GM19351 (cell line): Measurements from ENCODE around the gene MED15.
"Not testable (repeated sequence)": the region's sequence is repeated elsewhere in the genome, so short reads cannot be mapped to it uniquely, and the experiment has no call there.

Experiments used
- ATAC-seq: cut with Tn5 transposase; IDR thresholded peaks from one replicate; pipeline ENCODE4 v1.9.1; 2021; ENCODE audit warnings: mild to moderate bottlenecking, moderate library complexity; ENCODE audit not compliant: unreplicated experiment

Gene MED15

GRCh38 chr22:20531154-20531403 lies 23.7 kb downstream of the MED15 start:
- no peak for ATAC-seq

- no peak for ATAC-seq
These were observed 24.2 kb downstream of the MED15 start for GRCh38 chr22:20531404-20532201.

- ATAC-seq: no peak
These were observed 25.0 kb downstream of the MED15 start for GRCh38 chr22:20532256-20532993.

- no peak for ATAC-seq
These were observed 25.9 kb downstream of the MED15 start for GRCh38 chr22:20533095-20533878.

- no peak for ATAC-seq
These were observed 26.5 kb downstream of the MED15 start for GRCh38 chr22:20533879-20534265.

- no peak for ATAC-seq
These were observed 29.3 kb downstream of the MED15 start for GRCh38 chr22:20536590-20537324.

GRCh38 chr22:20537325-20537756 lies 29.9 kb downstream of the MED15 start:
- no peak for ATAC-seq

- ATAC-seq: no peak
These were observed 30.6 kb downstream of the MED15 start for GRCh38 chr22:20537983-20538382.

GRCh38 chr22:20538875-20539274 lies 31.5 kb downstream of the MED15 start:
- not testable (repeated sequence) for ATAC-seq

GRCh38 chr22:20542055-20542454 lies 34.6 kb downstream of the MED15 start:
- ATAC-seq: no peak

- no peak for ATAC-seq
These were observed 35.3 kb downstream of the MED15 start for GRCh38 chr22:20542736-20543135.

- ATAC-seq: not testable (repeated sequence)
These were observed 37.9 kb downstream of the MED15 start for GRCh38 chr22:20545318-20545634.

GRCh38 chr22:20545681-20546521 lies 38.5 kb downstream of the MED15 start:
- no peak for ATAC-seq

- ATAC-seq: no peak
These were observed 39.1 kb downstream of the MED15 start for GRCh38 chr22:20546541-20546950.

GRCh38 chr22:20547029-20547428 lies 39.6 kb downstream of the MED15 start:
- no peak for ATAC-seq

GRCh38 chr22:20548806-20549205 lies 41.4 kb downstream of the MED15 start:
- ATAC-seq: no peak

- ATAC-seq: no peak
These were observed 41.9 kb downstream of the MED15 start for GRCh38 chr22:20549232-20549841.

- no peak for ATAC-seq
These were observed 42.8 kb downstream of the MED15 start for GRCh38 chr22:20550057-20550817.
